ENCODE data around the gene KLF5. TPM values are rescaled to one million over a fixed set of nuclear protein-coding genes. Genes with fewer than 3 reads are reported as not detected.
"Not testable (repeated sequence)": the region's sequence is repeated elsewhere in the genome, so short reads cannot be mapped to it uniquely, and the experiment has no call there.

KLF5 gene
- polyA plus RNA-seq, 1 donor = 57.1 TPM

DNA sequence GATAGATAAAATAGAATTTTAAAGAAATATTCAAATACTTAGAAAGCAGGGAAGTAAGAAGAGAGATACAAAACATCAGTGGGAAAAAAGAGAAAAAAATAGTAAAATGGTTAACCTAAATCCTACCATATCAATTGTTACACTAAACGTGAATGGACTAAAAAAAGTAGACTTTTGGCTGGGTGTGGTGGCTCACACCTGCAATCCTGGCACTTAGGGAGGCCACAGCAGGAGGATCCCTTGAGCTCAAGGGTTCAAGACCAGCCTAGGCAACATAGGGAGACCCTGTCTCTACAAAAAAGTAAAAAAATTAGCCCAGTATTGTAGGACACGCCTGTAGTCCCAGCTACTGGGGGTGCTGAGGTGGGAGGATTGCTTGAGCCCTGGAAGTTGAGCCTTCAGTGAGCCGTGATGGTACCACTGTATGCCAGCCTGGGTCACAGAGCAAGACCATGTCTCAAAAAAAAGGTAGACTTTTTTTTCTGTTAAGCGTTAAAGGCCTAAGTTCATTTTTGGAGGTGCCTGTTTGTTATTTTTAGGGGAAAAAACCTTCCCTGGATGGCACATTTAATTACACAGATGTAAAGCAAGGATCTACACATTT, 29.6 kb downstream of the KLF5 start:
- DNase-seq = no peak

DNA sequence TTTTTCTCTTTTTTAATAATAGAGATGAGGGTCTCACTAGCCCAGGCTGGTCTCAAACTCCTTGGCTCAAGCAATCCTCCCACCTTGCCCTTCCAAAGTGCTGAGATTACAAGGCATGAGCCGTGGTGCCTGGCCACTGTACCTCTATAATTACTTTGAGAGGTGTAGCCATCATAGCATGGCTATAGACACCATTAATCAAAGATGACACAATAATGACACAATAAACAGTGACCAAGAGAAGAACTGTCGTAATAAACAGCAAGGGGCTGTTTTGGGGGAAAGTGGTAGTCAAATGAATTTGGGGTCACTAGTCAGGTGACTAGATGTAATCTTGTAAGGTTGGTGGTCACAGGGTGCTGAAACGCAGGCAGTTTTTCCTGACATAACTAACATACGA, 30.4 kb downstream of the KLF5 start:
- no peak for DNase-seq

DNA sequence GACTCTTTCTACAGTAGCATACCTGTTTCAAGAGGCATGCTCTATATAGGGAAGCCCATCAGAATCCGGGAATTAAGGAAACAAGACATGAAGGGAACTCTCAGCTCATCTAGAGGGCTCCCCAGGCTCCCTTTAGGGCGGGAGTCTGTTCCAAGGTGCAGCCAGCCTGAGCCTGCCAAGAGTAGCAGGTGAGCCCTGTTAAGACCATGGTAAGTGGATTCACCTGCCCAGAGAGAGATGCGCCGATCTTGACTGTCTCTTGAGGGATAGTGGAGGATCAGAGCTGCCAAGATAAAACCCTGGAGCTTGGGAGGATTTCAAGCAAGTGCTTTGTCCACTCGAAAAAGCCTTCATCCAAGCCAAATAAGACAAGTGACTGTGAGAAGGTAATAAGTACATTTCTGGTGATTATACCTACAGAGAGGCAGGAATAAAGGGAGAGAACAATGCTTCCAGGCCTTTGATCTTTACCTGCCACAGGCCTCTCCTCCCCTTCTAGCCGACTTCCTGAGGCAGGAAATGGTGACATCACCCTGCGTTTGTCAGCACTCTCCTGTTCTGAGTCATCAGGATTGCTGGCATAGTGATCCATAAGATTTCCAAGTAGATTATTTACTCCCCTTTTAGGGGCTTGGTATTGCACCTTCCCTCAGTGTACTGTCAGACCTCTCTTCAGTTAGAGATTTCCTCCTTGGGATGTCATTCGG, 31.5 kb downstream of the KLF5 start:
- no peak for DNase-seq

DNA sequence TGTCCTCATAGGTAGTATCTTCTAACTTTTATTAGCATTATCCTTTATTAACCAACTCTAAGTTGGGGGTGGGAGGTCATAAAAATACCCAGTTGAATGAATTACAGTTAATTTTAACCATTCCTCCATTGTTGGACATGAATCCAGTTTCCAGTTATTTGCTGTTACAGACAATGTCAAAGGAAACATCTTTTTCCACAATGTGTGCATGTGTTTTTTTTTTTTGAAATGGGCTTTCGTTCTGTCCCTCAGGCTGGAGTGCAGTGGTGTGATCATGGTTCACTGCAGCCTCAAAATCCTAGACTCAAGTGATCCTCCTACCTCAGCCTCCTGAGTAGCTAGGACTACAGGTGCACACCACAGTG, 32.0 kb downstream of the KLF5 start:
- no peak for DNase-seq

DNA sequence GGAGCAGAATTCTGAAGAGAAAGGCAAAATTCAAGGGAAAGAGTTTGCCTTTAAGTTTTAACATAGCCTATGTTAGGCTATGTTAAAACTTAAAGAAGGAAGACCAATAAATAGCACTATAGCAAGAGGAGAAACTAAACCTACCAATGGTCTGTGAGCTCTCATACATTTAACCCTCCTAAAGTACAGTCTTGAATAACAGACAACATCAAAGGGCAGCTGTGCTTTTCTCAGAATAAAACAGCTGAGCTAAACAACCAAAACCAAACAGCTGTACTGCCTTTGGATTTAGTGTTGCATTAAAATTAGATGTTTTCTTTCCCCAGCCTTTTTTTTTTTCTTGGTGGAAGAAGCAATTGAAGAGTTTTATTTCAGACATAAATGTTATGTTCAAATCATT, 34.0 kb downstream of the KLF5 start:
- DNase-seq = peak; percentile 48

DNA sequence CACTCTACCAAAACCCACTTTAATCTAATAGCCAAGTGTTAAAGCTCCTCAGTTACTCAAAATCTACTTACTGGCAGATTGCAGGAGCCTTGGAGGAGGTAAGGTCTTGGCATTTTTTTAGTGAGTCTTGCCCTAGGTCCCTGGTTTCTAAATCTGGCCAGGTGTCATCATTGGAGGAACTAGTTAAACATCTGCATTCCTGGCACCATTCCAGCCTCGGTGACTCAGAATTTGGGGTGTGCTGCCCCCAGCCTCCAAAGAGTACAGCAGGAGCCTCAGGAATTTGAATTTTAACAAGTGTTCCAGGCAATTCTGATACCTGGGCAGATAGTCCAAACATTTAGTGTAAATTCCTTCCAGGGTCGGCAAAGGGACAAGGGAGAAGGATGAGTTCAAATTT, 37.4 kb downstream of the KLF5 start:
- DNase-seq = no peak

DNA sequence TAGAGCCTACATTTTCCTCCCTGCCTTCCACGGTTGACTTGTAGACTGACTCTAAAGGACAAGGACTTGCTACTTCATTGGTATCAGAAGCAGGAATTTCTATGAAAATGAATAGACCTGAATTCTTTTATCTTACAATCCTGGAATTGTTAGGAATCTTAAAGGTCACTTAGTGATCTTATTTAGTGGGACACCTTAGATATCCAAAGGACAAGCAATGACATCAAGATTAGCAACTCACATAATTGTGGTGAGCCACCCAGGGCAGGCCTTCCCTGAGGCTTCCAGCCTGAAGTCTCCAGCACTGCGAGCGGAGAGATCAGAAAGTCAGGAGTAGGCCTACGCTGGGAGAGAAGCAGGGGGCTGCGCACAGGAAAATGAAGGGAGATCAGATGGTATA, 37.8 kb downstream of the KLF5 start:
- DNase-seq = no peak

DNA sequence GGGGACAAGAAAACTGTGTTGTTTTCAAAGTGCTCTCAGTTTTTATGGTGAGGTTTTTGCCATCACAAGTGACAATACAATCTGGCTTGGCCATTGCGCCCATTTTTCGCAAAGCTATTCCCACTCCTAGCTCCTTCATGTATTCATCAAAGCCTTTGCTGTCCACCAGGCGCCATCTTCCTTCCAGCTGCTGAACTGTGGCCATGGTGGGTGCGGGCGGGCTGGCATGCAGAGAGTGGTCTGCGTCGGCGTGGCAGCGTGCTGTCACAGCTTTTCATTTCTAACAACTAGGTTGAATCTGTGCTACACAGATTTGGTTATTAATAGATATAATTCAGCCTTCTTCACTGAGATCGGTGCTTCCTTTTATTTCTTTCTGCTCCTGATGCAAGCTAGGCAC, 42.0 kb downstream of the KLF5 start:
- DNase-seq = not testable (repeated sequence)

DNA sequence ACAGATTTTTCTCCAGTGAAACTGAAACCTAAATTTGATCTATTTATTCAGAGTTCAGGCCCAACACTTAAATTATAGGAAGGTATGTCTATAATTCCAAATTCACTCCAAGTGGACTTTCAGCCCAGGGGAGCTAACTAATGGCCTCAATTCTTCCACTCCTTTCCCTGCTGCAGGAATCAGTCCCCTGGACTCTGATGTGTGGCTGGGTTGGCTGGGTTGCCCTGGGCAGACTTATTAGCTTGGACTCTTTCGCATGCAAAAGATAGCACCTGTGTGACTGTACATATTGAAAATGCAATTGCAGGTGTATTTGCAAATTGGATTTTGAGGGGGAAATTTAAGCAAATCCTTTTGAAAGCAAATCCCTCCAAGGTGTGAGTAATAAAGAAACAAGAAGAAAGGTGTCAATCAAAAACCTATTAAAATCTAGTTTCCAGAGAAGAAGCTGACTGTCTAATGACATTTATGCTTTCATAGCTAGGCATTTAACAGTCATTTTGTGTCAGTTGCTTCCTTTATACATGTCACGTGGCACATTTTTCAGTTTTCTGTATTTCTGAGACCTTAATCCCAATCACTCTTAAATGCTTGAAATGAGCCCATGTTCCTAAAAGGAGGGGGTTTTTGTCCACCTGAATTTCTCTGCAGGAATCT, 42.7 kb downstream of the KLF5 start:
- DNase-seq = no peak

DNA sequence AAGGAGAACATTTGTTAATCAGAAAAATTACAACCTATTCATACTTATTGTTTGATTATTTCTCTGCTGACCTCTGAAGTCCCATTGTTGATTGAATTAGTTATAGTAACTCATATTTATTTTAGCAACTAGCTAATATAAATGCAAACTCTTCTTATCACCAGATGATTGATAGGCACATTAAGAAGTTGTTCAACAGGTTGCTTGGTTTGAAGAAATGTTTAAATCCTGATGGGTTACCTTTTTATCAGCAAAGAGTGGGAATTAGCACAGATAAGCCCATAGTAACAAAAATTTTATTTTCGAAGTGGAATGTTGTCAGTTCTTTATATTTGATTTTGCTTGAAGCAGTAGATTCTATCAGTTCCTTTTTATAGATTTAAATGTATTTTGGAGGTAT, 44.4 kb downstream of the KLF5 start:
- DNase-seq = no peak

DNA sequence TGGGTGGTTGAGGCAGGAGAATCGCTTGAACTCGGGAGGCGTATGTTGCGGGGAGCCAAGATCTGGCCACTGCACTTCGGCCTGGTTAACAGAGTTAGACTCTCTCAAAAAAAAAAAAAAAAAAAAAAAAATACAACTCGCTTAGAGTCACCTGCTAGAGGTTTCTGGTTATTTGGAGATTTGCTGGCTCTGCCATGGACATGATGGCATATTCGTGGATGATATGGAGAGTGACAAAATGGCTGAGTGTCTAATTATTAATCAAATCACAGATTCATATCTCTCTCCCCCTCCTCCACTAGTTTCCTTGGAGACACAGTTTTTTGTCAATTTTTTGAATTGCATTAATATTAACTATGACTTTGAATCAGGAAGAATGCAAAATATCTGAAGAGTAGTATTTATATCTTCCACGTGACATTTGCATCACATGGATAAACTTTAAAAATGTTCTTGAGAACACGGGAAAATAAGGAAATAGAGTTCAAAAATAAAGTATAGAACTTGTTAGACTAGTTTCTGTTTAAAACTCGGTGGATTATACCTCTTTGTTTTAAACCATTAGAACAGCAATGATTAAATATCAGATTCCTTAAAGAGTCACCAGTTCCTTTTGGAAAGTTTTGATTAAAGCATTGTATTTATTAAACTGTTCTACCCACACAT, 47.8 kb downstream of the KLF5 start:
- no peak for DNase-seq

DNA sequence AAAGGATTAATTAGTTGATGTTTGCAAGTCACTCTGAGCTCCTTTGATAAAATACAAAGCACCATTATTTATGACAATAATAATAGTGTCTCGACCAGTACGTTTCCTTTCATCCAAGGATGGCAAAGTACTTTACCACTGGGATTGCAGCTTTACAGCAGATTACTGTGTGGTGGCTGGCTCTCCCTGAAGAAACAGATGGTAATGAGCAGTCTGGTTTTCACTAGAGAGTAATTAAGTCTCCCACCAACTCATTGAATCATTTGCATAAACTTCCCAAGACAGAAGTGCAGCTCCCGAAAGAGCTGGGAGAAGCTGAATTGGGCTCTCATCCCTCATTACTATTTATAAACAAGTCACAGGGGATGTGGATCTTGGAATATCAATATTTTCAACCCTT, 48.7 kb downstream of the KLF5 start:
- DNase-seq = no peak

DNA sequence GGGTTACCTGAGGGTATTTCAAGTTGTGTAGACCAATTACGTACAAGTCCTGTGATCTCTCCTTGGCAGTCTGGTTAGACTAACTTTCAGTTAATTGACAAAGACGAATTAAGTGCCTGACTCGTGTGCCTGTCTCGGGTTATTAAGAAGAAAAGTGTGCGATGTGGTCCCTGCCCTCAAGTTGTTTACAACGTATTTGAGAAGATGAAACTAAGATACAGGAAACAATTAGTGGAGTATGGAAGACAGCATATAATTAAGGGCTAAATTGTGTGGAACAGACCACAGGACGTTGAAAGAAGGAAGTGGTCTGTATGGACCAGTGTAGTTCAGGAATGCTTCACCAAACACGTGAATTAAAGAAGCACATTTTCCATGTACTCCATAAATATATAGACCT, 49.2 kb downstream of the KLF5 start:
- no peak for DNase-seq

DNA sequence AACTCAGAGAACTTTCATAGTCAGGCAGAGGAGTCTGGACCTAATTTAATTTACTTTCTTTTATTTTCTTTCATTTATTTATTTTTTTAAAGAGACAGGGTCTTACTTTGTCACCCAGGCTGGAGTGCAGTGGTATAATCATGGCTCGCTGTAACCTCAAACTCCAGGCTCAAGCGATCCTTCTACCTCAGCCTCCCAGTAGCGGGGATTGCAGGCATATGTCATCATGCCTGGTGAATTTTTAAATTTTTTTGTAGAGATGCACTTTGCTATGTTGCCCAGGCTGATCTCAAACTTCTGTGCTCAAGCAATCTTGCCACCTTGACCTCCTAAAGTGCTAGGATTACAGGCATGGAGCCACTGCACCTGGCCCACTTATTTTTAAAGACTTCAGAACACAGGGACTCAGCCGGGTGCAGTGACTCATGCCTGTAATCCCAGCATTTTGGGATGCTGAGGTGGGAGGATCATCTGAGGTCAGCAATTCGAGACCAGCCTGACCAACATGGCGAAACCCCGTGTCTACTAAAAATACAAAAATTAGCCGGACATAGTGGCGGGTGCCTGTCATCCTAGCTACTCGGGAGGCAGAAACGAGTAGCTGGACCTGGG, 50.6 kb downstream of the KLF5 start:
- DNase-seq = no peak

DNA sequence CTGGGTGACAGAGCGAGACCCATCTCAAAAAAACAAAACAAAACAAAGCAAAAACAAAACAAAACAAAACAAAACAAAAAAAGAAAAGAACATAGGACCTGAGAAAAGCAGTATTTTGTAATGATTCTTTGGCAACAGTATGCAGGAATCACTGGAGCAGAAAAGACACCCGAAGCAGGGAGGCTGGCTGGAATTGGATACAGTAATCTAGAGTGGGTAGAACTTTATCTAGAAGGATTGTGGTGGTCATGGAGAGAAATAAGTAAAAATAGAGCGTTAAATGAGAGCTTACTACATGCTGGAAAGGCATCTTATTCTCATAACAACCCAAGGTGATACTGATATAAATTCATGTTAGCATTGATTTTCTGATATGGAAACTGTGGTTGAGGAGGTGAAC, 51.2 kb downstream of the KLF5 start:
- DNase-seq = no peak

DNA sequence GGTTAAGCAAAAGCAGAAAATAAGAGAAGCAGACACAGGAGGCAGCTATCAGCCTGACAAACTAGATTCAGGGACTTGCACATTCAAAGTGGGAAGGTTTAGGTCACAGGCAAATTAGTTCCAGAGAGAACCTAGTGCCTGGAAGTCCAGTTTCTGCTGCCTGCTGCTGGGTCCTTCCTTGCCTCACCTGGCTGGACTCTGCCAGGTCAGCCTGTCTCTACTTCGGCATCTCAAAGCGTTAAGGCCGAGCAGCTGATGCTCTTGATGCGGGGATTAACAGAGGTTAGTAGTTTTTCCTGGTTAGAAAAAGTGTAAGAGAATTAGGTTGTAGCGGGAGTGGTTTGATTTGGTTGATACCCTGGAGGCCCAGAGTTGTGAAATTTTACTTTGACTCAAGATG, 52.0 kb downstream of the KLF5 start:
- DNase-seq = no peak

DNA sequence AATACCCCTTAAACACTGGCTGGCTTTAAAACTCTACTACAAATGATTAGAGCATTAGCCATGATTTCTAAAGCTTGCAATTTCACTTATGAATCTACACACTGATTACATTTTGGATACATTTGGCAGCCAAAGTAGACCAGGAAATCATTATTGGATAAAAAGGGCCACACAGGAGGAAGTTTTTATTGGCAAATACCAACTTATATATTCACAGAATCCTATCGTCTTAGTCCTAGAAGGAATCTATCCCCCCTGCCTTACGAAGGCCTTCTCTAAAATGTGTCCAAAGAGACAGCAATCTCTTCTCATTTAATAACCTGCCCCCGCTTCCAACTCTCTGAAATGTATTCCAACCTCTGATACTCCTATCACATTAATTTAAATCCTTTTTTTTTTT, 52.5 kb downstream of the KLF5 start:
- DNase-seq = no peak

DNA sequence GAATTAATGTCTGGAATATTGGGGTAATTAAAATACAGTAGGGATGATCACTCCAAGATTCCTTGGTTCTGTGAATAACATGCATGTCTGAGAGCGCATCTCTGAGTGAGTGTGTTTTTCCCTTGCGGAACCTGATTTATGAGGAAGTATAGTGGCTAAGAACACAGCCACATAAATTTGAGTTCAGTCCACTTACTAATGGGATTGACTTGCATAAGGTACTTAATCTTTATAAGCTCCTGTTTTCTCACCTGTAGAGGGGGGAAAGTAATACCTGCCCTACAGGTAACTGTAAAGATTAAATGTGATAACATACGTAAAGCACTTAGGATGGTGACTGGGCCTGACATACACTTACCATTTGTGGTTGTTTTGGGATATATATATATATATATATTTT, 60.8 kb downstream of the KLF5 start:
- DNase-seq = no peak
